NCI-H2227 (cell line): ENCODE results near the gene SULT4A1.

Experiments
- DNase-seq: peaks from one replicate; lab custom pipeline; 2025; ENCODE audit not compliant: unreplicated experiment; lab: John Stamatoyannopoulos, UW

SULT4A1 gene

GRCh38 chr22:43828998-43829782, 33.1 kb downstream of the SULT4A1 start:
- no peak for DNase-seq

- DNase-seq: no peak
Observed at GRCh38 chr22:43828725-43828997, 33.7 kb downstream of the SULT4A1 start.

GRCh38 chr22:43827926-43828724, 34.2 kb downstream of the SULT4A1 start:
- peak; percentile 8 for DNase-seq

GRCh38 chr22:43827003-43827735, 35.1 kb downstream of the SULT4A1 start:
- no peak for DNase-seq

- peak; percentile 29 for DNase-seq
Observed at GRCh38 chr22:43826142-43827002, 35.9 kb downstream of the SULT4A1 start.

- no peak for DNase-seq
Observed at GRCh38 chr22:43825651-43826050, 36.7 kb downstream of the SULT4A1 start.

- DNase-seq: no peak
Observed at GRCh38 chr22:43824724-43825420, 37.4 kb downstream of the SULT4A1 start.

GRCh38 chr22:43823911-43824665, 38.2 kb downstream of the SULT4A1 start:
- no peak for DNase-seq

GRCh38 chr22:43823353-43823908, 38.9 kb downstream of the SULT4A1 start:
- no peak for DNase-seq

GRCh38 chr22:43821606-43822425, 40.5 kb downstream of the SULT4A1 start:
- no peak for DNase-seq

- DNase-seq: peak; percentile 27
Observed at GRCh38 chr22:43820651-43821305, 41.5 kb downstream of the SULT4A1 start.

- no peak for DNase-seq
Observed at GRCh38 chr22:43819931-43820640, 42.2 kb downstream of the SULT4A1 start.

- DNase-seq: no peak
Observed at GRCh38 chr22:43819421-43819921, 42.8 kb downstream of the SULT4A1 start.

- DNase-seq: no peak
Observed at GRCh38 chr22:43818981-43819380, 43.3 kb downstream of the SULT4A1 start.

- DNase-seq: no peak
Observed at GRCh38 chr22:43817402-43817801, 44.9 kb downstream of the SULT4A1 start.

GRCh38 chr22:43814264-43814663, 48.0 kb downstream of the SULT4A1 start:
- no peak for DNase-seq

- DNase-seq: no peak
Observed at GRCh38 chr22:43812890-43813289, 49.4 kb downstream of the SULT4A1 start.
